Panc1 (cell line): ENCODE measurements around the gene COL26A1.

Experiments
- CTCF ChIP-seq: fragments of 450-650 bp; IDR thresholded peaks from 2 replicates; pipeline ENCODE4 v1.5.1; 2017; ENCODE audit warnings: mild to moderate bottlenecking
- POLR2AphosphoS5 ChIP-seq: IDR thresholded peaks from 2 replicates; pipeline ENCODE4 v1.6.1; 2012; ENCODE audit warnings: mild to moderate bottlenecking, low read depth, low read length, moderate library complexity
- SIN3A ChIP-seq: IDR thresholded peaks from 2 replicates; pipeline ENCODE4 v1.6.1; 2012; ENCODE audit warnings: low read depth, mild to moderate bottlenecking, low read length, moderate library complexity, borderline replicate concordance; ENCODE audit not compliant: insufficient read depth

- TF ChIP-seq SIN3A (no peak), CTCF (no peak), POLR2AphosphoS5 (no peak)
Measured at GRCh38 chr7:101536668-101537067, 174.0 kb downstream of the COL26A1 start.
